Tibial nerve (tissue), 4 donors: Measurements from ENCODE around the gene GTF3C2. TPM values are rescaled to one million over a fixed set of nuclear protein-coding genes. Genes with fewer than 3 reads are reported as not detected.

Experiments
- DNase-seq, 2 donors: peaks; one replicate each; pipeline ENCODE4 v3.0.0-alpha.2; 2019; ENCODE audit warnings: low spot score in 2 of 2
- H3K27ac ChIP-seq, 4 donors: fragments of 200-600 bp; sonication (generic) in 3 of 4; one replicate each; pipeline ENCODE4 v1.5.1; 2017 to 2019; ENCODE audit warnings: mild to moderate bottlenecking in 1 of 4
- H3K27me3 ChIP-seq, 2 donors: fragments of 200-600 bp; sonication (generic) in 1 of 2; one replicate each; pipeline versions ENCODE4 v1.5.1 to v1.6.0; 2017 to 2019
- H3K36me3 ChIP-seq, 3 donors: fragments of 200-600 bp; sonication (generic); one replicate each; pipeline ENCODE4 v1.5.1; 2018 to 2019
- H3K4me1 ChIP-seq, 4 donors: fragments of 200-600 bp; sonication (generic) in 3 of 4; one replicate each; pipeline ENCODE4 v1.5.1; 2017 to 2019
- H3K4me3 ChIP-seq, 4 donors: fragments of 200-600 bp; sonication (generic) in 3 of 4; one replicate each; pipeline ENCODE4 v1.5.1; 2017 to 2019; ENCODE audit warnings: mild to moderate bottlenecking in 1 of 4, moderate library complexity in 1 of 4
- H3K9me3 ChIP-seq, 4 donors: fragments of 200-600 bp; sonication (generic) in 3 of 4; one replicate each; pipeline ENCODE4 v1.5.1; 2017 to 2019
- EP300 ChIP-seq, 2 donors: sonication (generic); formaldehyde crosslinking; IDR thresholded peaks; one replicate each; pipeline ENCODE4 v1.6.1; 2017; ENCODE audit warnings: antibody characterized with exemption in 2 of 2, mild to moderate bottlenecking in 1 of 2
- POLR2A ChIP-seq, 2 donors: fragments of 450-650 bp; IDR thresholded peaks; one replicate each; pipeline ENCODE4 v1.6.1; 2017; ENCODE audit warnings: antibody characterized with exemption in 2 of 2, mild to moderate bottlenecking in 2 of 2, moderate library complexity in 2 of 2
- WGBS, 2 donors: methylation state at CpG; one replicate each; pipeline ENCODE4 v1.1.5; 2018; 5-methylcytosine and 5-hydroxymethylcytosine counted together
- total RNA-seq, 4 donors: library from RNA; depleted of rRNA; stranded (reverse); fragments of >200 nt; gene quantifications; one replicate each; pipeline ENCODE4 v1.1.0, GENCODE V29; 2016
- TF ChIP-seq, protein P1 (sequence below), 5 experiments: fragments of 200-600 bp in 3 of 5; fragments of 450-650 bp in 2 of 5; sonication (generic) in 3 of 5; IDR thresholded peaks; one replicate each; pipeline ENCODE4 v1.5.1; 2016 to 2019; ENCODE audit warnings: antibody characterized with exemption in 5 of 5, mild to moderate bottlenecking in 3 of 5, moderate library complexity in 2 of 5

GTF3C2 gene
- total RNA-seq, 4 donors from 2014 or later = 38.9 to 54.0 (median 46.0) TPM

DNA sequence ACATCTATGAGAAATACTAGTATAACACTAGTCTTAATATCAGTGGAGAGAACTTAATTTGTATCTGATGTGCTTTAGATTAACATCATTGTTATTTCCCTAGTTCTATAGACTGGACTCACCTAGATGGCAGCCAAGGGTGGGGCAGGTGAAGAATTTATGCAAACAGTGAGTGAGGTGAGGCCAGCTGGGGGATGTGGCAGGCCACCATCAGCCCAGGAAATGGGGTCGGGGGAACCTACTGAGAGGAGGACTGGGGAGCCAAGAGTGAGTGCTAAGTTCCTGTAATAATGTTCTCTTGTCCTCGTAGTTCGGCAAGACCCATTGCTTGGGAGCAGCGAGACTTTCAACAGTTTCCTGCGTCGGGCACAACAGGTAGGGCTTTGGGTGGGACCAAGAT lies 16.4 kb upstream of the GTF3C2 start:
- H3K36me3 ChIP-seq = peaks cover 0 to 69% (median 41%) of the 10 kb centered on the region in 3 donors
- peaks cover 0 to 44% (median 28%) of the 10 kb centered on the region in 4 donors for H3K4me1 ChIP-seq

DNA sequence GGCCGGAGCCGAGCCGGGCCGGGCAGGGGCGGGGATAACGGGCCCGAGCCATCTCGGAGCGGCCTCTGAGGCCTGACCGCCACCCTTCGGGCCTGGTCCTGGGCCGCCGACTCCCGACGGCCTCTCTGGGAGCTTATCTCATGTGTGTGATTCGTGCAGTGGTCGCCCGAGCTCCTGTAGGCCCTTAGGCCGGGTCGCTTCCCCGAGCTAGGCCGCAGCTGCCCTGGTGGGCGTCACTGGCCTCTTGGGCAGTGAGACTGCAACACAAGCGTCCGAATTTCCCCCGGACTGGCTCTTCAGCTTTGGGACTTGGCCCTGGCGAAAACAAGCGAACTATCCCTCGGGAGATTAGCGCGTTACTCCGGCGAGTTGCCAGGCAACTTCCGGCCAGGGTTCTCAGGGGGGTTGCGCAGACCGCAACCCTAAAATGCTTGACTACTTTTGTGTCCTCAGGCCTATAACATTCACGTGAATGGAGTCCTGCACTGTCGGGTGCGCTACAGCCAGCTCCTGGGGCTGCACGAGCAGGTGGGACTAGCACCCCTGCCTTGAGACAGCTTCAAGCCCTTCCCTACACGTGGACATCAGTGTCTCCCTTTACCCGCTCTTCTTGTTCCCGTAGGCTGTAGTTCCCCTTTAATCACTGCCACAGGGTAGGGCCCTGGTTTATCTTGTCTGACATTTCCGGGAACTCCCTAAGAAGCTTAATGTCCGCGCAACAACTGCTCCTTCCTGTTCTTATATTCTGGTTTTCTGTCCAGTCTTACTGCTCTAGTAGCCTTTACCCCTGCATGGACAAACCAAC lies 14.5 kb upstream of the GTF3C2 start:
- WGBS, 2 donors = 1 to 2% methylated on average over 22 to 41 of the region's 46 CpGs
- TF ChIP-seq, protein P1, sequence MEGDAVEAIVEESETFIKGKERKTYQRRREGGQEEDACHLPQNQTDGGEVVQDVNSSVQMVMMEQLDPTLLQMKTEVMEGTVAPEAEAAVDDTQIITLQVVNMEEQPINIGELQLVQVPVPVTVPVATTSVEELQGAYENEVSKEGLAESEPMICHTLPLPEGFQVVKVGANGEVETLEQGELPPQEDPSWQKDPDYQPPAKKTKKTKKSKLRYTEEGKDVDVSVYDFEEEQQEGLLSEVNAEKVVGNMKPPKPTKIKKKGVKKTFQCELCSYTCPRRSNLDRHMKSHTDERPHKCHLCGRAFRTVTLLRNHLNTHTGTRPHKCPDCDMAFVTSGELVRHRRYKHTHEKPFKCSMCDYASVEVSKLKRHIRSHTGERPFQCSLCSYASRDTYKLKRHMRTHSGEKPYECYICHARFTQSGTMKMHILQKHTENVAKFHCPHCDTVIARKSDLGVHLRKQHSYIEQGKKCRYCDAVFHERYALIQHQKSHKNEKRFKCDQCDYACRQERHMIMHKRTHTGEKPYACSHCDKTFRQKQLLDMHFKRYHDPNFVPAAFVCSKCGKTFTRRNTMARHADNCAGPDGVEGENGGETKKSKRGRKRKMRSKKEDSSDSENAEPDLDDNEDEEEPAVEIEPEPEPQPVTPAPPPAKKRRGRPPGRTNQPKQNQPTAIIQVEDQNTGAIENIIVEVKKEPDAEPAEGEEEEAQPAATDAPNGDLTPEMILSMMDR (IDR thresholded peaks at IDR 0.05) = no peak
- TF ChIP-seq EP300 (IDR thresholded peaks at IDR 0.05) (no peak), POLR2A (IDR thresholded peaks at IDR 0.05) (no peak)
- H3K4me3 ChIP-seq = peak overlapping the region; percentile 84 to 100 (median 98)
- no peaks in the 10 kb centered on the region for H3K9me3 ChIP-seq
- peaks cover 0 to 37% (median 28%) of the 10 kb centered on the region in 4 donors for H3K4me1 ChIP-seq
- H3K27me3 ChIP-seq = no peaks in the 10 kb centered on the region
- DNase-seq = no peak
- H3K27ac ChIP-seq = peak overlapping the region; percentile 78 to 96 (median 92)
- H3K36me3 ChIP-seq = peaks cover 6 to 69% (median 25%) of the 10 kb centered on the region in 3 donors

More for the DNA sequence above, 16.4 kb upstream of the GTF3C2 start:
- WGBS, 2 donors = 79 to 95% methylated on average over 6 of the region's 6 CpGs
- H3K27ac ChIP-seq = no peak overlapping the region
- TF ChIP-seq EP300 (IDR thresholded peaks at IDR 0.05) (no peak), POLR2A (IDR thresholded peaks at IDR 0.05) (no peak)
- TF ChIP-seq, protein P1 (IDR thresholded peaks at IDR 0.05) = no peak
- H3K27me3 ChIP-seq = no peaks in the 10 kb centered on the region
- H3K4me3 ChIP-seq = no peak overlapping the region
- no peaks in the 10 kb centered on the region for H3K9me3 ChIP-seq
- no peak for DNase-seq

DNA sequence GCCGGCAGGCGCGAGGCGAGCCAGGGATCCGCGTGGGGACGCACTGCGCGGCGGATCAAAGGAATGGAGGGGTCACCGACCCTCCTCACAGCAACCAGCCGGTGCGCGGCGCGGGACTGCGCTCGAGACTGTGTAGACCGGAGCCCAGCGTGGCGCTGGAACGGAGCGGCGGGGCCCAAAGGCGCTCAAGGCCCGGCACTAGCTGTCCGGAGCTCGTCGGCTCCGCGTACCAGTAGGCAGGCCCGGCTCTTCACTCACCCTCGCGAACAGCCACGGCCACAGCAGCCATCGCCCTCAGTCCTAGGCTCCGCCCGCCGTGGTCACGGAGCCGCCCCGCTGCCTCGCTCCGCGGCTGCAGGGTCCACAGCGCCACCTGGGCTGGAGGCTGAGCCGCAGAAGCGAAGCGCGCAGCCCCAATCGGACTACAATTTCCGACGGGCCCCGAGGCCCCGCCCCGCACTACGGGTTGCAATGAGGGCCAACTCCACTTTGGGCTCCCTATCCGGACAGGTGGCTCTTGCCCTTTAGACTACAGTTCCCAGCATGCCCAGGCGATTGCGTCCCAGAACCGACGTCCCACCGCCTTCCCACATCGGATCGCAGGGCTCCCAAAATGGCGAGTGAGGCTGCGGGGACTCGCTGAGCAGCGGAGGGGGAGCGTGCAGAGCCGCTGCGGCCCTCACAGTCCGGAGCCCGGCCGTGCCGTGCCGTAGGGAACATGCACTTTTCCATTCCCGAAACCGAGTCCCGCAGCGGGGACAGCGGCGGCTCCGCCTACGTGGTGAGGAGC lies 13.7 kb upstream of the GTF3C2 start, which contains the start of the genes EIF2B4 and SNX17:
TSS of gene EIF2B4 (minus strand) at position 313 of the 790 bp plus-strand sequence. CDS start at position 289, 24 bp downstream.
TSS of gene SNX17 (plus strand) at position 591 of the 790 bp plus-strand sequence. CDS start at position 719, 128 bp downstream.
- peaks cover 6 to 69% (median 18%) of the 10 kb centered on the region in 3 donors for H3K36me3 ChIP-seq
- peak; percentile 90 to 97 for TF ChIP-seq EP300 (IDR thresholded peaks at IDR 0.05)
- TF ChIP-seq, protein P1 (IDR thresholded peaks at IDR 0.05) = peak; percentile 55 to 92 (median 82)
- peak; percentile 27 to 67 for TF ChIP-seq POLR2A (IDR thresholded peaks at IDR 0.05)
- 0% methylated on average over 17 to 42 of the region's 85 CpGs for WGBS, 2 donors
- no peaks in the 10 kb centered on the region for H3K27me3 ChIP-seq
- peak; percentile 97 to 98 for DNase-seq
- no peaks in the 10 kb centered on the region for H3K9me3 ChIP-seq
- H3K4me1 ChIP-seq = peaks cover 0 to 37% (median 28%) of the 10 kb centered on the region in 4 donors
- peak within 1 kb of the TSS; percentile 84 to 100 (median 98) for H3K4me3 ChIP-seq
- peak within 1 kb of the TSS; percentile 78 to 97 (median 94) for H3K27ac ChIP-seq

DNA sequence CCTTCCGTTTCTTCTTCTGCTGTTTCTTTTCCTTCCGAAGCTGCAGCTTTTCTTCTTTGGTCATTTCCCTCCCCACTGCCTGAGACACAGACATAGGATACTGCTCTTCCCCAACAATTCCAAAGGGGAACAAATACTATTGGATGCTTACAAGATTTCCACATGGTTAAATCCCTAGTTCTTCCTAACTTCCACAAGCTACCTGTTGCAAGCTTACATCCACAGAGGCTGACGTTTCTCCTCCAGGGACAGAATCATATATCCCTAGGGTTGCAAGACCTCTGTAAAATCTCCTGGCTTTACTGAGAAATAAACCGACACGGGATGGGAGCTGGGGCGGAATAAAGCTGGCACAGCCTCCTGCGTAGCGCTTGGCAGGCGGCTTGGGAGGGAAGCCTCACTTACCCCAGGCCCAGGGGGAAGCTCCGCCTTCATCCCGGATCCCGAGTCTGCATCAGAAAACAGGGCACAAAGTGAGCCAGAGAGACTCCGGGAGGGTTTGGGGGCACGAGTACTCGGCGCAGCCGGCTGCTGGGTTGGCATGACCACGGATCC lies 13.0 kb upstream of the GTF3C2 start:
- DNase-seq = no peak
- TF ChIP-seq EP300 (IDR thresholded peaks at IDR 0.05) (no peak), POLR2A (IDR thresholded peaks at IDR 0.05) (no peak)
- TF ChIP-seq, protein P1 (IDR thresholded peaks at IDR 0.05) = no peak
- Histone ChIP-seq H3K9me3 (no peaks in the 10 kb centered on the region), H3K4me1 (peaks cover 0 to 37% (median 28%) of the 10 kb centered on the region in 4 donors), H3K36me3 (peaks cover 6 to 69% (median 11%) of the 10 kb centered on the region in 3 donors), H3K27ac (peak overlapping the region; percentile 64 to 97 (median 94)), H3K4me3 (peak overlapping the region; percentile 84 to 100 (median 98)), H3K27me3 (no peaks in the 10 kb centered on the region)
- 0 to 1% methylated on average over 16 to 18 of the region's 18 CpGs for WGBS, 2 donors
